NCI-H345 treated with DMSO at 0.1 percent for 48 hours (cell line): ENCODE results near the gene KRTAP10-2.
"Not testable (repeated sequence)": the region's sequence is repeated elsewhere in the genome, so short reads cannot be mapped to it uniquely, and the experiment has no call there.

Source experiments
- DNase-seq: peaks from one replicate; lab custom pipeline; 2025; ENCODE audit not compliant: unreplicated experiment; lab: John Stamatoyannopoulos, UW

The KRTAP10-2 gene

DNA sequence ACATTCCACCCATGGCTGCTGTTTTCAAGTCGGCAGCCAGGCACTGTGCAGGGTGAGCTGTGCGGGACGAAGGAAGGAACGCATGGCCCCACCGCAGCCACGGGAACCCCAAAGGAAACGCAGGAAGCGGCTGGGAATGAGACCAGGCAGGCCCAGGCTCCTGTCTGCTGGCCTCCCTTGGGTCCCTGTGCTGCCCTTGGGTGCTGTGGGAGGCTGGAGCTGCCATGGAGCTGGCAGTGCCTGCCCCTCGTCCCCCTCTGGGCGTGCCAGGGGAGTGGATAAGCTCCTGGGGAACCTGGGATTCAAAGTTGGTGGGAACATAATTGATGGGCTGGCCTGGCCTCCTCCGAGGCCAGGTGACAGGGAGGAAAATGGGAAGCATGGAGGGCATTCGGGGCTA, 17.0 kb upstream of the KRTAP10-2 start:
- DNase-seq: no peak

DNA sequence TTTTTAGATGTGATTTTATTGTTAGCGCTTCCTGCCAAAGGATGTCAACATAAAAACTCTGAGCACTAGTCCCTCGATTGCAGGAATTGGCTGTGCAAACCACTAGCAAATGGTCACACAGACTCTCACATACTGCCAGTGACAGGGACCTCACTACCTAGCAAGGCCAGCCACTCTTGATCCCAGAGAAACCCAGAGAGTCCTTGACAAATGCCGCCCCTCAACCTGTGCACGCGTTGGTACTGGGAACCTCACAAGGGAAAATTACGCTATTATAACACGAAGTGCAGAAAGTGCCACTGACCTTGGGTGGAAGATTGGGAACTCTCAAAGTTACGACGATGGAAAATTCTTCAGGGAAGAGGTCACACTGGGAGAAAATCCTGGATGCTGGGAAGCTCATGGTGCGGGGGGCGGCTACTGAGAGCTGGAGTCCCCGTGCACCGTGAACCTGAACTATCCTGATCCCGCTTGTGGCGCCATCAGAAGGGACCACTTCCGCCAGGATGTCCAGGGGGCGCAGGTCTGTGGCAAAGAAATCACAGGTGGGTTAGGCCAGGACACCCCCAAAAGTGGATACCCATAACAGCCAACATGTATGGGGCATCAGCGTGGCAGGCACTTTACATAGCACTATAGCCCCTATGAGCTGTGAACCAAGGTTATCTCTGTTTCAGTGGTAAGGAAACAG, 16.3 kb upstream of the KRTAP10-2 start:
- DNase-seq: no peak

DNA sequence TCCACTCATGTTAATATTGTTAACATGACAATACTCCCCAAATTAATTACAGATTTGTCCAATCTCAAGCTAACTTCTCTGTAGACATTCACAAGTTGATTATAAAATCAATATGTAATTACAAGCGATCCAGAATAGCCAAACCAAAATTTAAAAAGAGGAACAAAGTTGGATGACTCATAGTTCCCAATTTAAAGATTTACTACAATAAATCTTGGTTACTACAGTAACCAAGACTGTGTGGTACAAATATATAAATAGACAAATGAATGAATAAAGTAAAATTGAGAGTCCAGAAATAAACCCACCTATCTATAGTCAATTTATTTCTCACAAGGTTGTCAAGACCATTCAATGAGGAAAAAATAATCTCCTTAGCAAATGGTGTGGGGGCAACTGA, 15.1 kb upstream of the KRTAP10-2 start:
- no peak for DNase-seq

DNA sequence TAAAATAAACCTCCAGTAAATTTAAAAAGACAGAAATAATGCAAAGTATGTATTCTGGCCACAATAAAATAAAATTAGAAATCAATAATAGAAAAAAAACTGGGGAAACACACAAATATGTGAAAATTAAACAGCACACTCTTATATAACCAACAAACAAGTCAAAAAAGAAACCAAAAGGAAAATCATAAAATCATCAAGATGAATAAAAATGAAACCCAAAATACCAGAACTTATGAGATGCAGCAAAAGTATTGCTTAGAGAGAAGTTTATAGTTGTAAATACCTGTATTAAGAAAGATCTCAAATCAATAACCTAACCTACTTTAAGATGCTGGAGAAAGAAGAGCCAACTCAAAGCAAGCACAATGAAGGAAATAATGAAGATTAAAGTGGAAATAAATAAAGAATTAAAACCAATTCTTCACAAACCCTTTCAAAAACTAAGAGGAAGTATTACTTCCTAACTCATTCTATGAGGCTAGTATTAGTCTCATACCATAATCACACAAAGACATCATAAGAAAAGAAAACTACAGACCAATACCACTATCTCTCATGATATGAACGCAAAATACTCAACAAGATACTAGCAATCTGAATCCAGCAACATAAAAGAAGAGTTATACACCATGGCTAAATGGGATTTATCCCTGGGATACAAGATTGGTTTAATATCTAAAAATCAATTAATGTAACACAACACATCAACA, 13.7 kb upstream of the KRTAP10-2 start:
- DNase-seq: no peak

DNA sequence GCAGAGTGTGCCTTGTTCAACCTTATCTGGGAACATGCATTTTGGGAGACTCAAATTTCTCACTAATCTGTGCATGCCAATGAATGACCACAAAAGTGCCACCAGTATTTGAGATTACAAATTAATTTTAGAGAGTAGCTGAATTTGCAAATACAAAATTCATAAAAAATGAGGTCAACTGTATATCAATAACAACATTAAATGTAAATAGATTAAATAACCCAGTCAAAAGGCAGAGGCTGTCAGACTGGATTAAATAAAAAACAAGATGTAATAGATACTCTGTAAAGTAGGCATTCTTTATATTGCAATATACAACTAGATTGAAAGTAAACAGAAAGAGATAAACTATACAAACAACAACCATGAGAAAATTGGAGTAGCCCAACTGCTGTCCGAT, 12.8 kb upstream of the KRTAP10-2 start:
- DNase-seq: no peak

DNA sequence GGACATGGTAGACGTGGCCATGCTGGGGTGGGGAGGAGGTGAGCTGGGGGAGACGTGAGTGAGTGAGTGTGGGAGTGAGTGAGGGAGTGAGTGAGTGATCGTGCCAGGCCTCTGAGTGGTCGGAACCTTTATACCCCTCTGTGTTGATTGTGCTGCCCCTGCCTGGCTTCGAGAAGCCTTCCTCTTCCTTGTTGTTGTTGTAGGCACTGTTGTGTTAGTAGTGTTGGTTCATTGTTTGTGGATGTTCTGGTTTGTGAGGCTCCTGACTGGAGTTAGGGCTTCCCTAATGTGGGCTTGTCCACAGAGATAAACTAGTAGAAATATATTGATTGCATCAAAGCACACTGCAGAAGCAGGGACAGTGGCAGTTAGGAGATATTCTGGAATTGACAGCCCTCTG, 7.4 kb upstream of the KRTAP10-2 start, which contains the start of gene KRTAP10-3:
TSS of gene KRTAP10-3 (minus strand) at position 101 of the 400 bp plus-strand sequence. CDS start at position 21, 80 bp downstream.
- no peak for DNase-seq

DNA sequence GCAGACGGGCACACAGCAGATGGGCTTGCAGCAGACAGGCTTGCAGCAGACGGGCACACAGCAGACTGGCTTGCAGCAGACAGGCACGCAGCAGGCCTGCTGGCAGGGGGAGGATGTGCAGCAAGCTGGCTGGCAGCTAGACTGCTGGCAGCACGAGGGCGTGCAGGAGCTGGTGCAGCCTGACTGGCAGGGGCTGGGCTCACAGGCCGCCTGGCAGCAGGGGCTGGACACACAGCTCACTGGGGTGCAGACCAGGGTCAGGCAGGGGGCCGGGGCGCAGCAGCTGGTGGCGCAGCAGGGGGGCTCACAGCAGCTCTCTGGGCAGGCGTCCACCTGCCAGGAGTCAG, 7.0 kb upstream of the KRTAP10-2 start:
- DNase-seq: not testable (repeated sequence)

DNA sequence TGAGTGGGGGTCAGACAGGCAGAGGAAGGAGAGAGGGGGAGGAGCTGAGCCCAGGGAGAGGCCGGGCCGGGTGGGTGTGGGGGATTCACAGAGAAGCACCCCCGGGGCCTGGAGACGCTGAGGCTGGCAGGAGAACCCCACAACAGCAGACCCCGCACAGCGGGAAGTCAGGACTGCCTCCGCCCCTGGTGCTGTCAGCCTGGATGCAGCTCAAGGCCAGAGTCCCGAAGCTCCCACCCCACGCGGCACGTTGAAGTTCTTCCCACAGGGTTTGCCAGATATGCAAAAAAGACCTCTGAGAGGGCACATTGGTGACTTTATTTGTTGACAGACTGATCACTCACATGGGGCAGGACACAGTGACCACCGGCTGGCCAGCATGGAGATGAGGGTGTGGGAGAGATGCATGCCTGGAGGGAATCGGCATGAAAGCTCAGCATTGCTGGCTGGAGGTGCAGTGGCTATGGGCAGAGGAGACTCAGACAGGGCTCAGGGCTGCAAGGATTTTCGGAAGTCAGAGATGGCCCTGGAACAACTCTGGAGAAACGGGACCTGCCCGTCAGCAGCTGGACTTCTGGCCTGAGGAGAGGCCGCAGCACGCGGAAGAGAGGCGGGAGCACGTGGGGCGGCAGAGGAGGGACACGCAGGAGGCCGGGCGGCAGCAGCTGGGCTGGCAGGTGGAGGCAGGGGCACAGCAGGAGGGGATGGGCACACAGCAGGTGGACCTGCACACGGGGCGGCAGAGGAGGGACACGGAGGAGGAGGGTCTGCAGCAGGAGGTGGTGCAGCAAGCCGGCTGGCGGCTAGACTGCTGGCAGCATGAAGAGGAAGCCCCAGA, 6.4 kb upstream of the KRTAP10-2 start:
- DNase-seq: no peak

DNA sequence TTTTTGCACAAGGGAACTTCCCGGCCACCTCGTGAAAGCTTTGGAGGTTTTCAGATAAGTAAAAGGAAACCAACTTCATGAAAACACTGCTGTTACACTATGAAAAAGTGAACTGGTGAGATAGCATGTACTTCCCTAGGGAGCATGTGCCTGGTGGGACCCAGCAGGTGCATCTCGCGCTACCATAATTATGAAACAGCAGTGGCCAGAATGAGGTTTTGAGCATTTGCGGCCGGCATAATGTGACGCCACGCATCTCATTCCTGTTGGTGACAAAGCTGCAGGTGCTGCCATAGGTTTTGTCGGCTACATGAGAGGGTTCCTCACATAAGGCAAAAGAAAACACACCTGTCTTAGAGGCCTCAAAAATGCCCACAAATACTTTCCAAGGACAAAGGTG, 5.6 kb upstream of the KRTAP10-2 start:
- DNase-seq: peak; percentile 77

DNA sequence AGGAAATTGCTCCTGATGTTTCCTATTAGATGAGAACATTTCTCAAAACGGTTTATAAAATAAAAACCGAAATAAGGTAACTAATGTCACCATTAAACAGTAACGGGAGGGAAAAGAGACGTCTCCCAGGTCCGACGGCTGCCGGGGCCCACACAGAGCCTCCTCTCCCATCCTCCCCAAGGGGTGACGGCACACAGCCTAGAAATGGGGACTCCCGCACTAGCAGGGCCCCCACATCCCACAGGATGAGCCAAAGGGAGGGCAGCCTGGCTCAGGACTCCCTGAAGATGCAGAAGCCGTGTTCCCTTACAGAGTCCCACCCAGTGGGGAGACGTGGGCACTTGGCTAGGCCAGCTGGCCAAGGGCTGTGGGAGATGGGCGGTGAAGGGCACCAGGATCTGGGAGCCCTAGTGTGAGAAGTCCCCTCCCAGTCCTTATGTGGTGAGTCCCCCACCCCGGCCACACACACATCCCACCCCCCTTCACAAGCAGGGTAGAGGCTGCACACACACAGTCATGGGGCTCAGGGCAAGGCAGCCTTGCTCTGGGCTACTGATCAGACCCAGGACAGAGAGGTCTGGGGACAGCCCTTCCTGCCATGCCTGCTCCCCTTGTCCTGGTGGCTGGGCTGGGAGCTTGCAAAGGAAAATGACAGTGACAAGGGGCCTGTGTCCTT, 4.0 kb upstream of the KRTAP10-2 start:
- no peak for DNase-seq

DNA sequence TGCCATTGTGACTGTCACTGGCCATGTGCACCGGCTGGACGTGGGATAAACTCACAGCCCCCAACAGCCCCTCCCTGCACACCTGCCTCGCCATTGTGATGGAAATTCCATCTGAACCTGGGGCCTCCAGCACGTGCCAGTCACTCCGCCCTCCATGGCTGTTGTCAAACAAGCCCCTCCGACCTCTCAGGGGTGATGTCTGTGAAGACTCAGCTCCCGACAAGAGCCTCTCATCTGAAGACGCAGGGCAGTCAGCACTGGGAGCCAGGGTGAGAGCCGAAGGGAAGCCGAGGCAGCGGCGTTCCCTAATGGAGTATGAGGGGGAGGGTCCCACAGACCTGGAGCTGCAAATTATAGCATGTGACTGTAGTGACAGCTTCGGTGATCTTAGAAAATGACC, 1.4 kb upstream of the KRTAP10-2 start:
- no peak for DNase-seq

DNA sequence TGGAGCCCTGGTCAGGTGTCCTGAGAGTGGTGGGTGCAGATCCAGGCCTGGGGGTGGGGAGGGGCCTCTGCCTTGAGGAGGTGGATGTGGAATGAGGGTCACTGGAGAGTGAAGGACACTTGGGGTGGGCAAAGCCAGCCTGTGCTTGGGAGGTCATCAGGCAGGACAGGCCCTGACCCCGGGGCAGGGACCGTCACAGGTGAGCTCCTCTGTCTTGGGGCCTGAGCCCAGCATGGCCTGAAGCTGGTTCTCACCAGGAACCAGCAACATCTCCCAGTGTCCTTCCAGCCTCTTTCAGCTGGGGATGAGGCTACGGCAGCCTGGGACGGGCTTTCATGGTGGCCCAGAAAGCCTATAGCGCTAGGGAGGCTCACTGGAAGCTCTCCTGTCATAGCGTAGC, 831 bp upstream of the KRTAP10-2 start:
- no peak for DNase-seq

DNA sequence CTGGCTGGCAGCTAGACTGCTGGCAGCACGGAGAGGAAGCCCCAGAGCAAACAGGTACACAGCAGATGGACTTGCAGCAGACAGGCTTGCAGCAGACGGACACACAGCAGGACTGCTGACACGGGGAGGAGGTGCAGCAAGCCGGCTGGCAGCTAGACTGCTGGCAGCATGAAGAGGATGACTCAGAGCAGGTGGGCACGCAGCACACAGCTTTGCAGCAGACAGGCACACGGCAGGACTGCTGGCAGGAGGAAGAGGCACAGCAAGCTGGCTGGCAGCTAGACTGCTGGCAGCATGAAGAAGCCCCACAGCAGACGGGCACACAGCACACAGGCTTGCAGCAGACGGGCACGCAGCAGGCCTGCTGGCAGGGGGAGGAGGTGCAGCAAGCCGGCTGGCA, 498 bp downstream of the KRTAP10-2 start:
- DNase-seq: no peak

DNA sequence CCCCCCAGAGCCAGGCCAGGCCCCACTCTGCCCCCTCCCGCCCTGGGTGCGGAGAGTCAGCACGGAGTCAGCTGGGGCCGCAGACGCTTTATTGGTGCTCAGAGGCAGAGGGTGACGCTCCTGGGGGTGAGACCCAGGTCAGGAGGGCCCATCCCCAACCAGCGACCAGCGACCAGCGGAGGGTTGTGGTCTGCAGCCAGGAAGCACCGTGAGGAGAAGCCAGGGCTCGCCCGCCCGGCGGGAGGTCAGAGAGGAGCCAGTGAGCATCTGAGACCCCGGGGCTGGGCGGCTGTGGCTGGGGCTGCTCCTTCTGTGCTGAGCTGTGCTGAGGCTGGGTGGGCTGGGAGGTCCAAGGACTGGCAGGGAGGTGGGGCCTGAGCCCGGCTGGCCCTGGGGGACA, 1.0 kb downstream of the KRTAP10-2 start:
- DNase-seq: not testable (repeated sequence)

DNA sequence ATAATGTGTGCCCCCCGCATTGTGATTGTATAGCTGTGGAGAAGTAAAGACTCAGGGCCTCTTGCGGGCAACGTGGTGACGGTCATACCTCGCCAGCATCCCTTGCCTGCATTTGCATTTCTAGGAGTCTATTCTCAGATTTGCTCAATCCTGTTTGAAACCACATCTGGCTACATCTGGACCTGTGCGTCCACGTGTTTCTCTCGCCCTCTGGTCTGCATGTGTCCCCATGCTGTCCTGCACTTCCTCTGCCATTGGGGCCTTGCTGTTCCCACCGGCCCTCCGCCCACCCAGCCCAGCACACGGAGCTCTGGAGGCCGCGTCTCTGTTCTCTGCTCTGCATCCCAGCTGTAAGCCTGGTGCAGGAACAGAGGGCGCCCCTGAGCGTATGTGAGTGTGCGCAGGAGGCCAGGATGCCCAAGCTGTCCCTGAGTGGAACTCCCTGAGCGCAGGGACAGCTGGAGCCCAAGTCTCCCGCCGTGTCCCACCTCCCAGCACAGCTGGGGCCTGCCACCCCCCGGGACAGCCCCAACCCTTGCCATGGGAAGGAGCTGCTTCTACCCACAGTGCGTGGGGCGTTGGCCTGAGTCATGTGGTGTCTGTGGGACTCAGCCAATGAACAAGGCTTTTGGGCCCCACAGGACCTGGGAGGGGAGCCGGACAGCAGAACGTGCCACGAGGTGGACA, 1.6 kb downstream of the KRTAP10-2 start:
- no peak for DNase-seq

DNA sequence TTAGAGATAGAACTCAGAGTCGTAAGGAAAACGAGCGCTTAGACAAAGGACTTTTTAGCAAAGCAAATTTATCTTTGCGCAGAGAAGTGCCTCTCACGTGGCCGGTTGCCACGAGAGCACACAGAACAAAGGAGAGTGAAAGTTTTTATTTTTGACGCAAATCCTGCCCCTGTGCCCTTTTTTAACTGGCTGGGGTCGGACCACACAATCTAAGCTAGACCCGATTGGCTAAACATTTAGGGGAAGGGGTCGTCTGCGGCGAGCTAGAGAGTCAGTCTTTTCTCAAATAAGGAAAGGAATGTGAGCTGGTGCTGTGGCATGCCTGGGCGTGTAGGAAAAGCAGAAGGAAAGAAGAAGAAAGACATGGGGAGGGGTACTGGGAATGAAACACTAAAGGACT, 2.4 kb downstream of the KRTAP10-2 start:
- no peak for DNase-seq

DNA sequence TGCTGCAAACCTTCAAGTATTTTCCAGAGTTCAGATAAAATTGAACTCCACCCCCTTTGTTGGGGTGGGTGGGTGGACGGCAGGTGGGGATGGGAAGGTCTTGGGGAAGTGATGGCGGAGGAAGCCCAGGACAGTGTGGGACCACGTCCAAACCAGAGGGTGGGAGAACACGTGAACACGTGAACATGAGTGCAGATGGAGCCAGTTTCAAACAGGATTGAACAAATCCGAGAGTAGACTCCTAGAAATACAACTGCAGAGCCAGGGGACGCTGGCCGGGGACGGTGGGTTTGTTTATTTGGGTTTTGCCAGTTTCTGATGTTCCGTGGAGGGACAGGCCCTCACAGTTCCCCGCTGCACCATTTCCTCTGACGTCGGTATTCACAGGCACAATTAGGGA, 2.9 kb downstream of the KRTAP10-2 start:
- no peak for DNase-seq

DNA sequence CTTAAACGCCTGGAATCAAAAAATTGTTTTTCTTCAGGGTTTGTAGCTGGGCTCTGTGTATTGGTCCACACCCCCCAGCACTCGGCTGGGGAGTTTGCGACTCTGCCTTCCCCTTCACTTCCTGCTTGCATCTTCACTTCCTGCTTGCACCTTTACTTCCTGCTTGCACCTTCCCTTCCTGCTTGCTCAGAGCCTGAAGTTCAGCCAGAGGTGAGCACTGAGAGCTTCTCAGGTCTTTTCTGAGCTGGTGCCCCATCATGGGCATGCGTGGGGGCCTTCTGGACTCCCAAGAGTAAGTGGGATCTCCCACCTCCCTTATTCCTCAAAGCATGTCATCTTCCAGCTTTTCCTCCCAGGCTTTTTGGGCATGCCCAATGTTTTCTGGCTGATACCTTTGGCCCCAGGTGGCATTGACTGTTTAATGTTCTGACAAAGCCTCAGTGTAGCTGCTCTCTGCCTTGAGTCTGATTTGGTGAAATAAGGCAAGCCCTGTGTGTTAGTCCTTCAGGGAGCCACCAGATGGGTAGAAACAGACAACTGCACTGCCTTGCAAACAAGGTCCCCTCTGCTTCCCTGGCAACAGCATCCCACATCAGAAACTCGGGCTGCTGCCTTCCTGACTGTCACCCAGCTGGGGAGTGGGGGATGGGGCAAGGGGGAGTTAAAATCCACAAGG, 3.5 kb downstream of the KRTAP10-2 start:
- DNase-seq: no peak

DNA sequence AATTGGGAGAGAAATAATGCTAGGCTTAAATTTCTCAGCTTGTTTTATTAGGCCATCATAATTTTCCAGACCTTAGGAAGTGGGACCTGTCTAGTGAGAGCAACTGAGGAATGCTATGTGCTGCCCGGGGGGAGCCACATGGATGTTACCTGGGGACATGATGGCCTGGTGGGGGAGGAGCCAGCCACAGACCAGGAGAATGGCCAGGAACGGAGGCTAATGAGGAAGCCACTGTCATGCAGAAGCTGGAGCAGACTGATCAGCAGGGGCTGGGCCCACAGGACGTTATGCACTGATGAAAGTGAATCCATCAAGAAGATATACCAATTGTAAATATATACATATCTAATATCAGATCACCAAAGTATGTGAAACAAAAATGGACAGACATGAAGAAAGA, 6.7 kb downstream of the KRTAP10-2 start:
- no peak for DNase-seq

DNA sequence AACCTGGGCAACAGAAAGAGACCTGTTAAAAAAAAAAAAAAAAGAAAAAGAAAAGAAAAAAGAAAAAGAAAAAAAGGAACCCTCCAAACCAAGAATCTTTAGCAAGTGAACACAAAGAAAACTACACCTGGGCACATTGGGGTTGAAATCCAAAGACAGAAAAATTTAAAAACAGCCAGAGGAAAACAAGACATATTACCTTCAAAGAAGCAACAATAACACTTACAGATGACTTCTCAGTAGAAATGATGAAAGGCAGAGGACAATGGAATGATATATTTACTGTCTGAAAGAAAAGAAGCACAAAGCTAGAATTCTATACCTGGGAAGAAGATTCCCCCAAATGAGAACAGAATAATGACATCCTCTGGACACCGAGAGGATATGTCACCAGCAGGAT, 8.6 kb downstream of the KRTAP10-2 start:
- DNase-seq: no peak
